ENCODE measurements around the gene DNASE2B. TPM values are rescaled to one million over a fixed set of nuclear protein-coding genes. Genes with fewer than 3 reads are reported as not detected.

The DNASE2B gene
- polyA plus RNA-seq, 3 donors, result not detected

DNA sequence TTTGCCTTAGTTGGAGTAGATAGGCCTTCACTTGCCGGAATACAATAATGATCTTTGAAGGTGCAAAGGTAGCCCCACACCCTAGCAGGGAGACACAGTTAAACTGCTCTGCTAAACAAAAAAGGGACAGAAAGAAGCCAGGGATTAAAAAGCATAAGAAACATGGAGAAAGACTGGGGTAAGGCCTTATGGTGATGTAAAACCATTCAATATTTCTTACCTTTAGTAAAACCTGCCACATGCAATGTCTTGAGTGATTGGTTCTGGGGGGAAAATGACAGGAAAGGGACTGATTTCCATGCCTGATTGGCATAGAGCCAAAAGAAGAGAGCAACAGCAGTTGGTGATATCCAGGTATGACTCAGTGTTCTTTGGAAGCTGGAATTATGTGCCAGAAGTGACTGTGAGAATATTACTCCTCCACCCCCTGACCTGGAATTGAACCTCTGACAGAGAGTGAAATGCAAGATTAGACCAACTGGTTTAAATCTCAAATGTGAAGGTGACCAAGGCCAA lies 8.1 kb downstream of the DNASE2B start:
- no peak overlapping the region for H2AFZ ChIP-seq (ENCODE audit: insufficient read depth, low read depth, low read length, poor library complexity, severe bottlenecking)

DNA sequence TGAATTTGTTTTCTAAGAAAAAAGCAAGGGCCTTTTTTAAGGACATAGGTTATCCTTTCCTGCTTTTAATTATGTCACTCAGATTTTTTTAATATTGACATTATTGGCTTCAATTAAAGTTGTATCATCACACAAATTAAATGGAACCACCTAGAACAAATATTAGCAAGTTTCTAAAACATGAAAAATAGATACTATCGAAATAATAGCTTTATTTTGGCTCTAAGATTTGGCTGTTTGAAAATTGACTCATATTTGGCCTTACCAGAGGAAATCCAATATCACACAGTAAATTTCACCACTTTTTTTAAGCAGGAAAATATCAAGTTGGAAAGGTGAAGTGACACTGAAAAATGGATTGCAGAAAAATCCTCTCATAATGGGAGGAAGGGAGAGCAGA lies 9.2 kb downstream of the DNASE2B start:
- no peaks in the 10 kb centered on the region for H3K79me2 ChIP-seq (ENCODE audit: insufficient read depth, low read length)
- no peak overlapping the region for H2AFZ ChIP-seq (ENCODE audit: insufficient read depth, low read depth, low read length, poor library complexity, severe bottlenecking)
- H4K20me1 ChIP-seq (ENCODE audit: insufficient read depth, low read length), result no peaks in the 10 kb centered on the region
- H3K27ac Mint-ChIP-seq, result no peak overlapping the region
- H3K4me1 Mint-ChIP-seq, result peaks cover 13% of the 10 kb centered on the region
- H3K4me1 ChIP-seq (ENCODE audit: control insufficient read depth in 1 of 2, insufficient read depth in 2 of 2, low read length in 2 of 2), result peaks cover 10 to 17% of the 10 kb centered on the region in 2 donors
- DNase-seq, result no peak
- H3K27ac ChIP-seq (ENCODE audit: low read depth in 1 of 2, low read length in 2 of 2), result no peak overlapping the region
- H3K4me3 ChIP-seq (replicated peaks in 1 of 3; ENCODE audit: low read depth in 2 of 3, low read length in 3 of 3), result no peak overlapping the region
- H3K9ac ChIP-seq (ENCODE audit: insufficient read depth, low read length, poor library complexity, severe bottlenecking), result no peak overlapping the region
- TF ChIP-seq, protein P1, sequence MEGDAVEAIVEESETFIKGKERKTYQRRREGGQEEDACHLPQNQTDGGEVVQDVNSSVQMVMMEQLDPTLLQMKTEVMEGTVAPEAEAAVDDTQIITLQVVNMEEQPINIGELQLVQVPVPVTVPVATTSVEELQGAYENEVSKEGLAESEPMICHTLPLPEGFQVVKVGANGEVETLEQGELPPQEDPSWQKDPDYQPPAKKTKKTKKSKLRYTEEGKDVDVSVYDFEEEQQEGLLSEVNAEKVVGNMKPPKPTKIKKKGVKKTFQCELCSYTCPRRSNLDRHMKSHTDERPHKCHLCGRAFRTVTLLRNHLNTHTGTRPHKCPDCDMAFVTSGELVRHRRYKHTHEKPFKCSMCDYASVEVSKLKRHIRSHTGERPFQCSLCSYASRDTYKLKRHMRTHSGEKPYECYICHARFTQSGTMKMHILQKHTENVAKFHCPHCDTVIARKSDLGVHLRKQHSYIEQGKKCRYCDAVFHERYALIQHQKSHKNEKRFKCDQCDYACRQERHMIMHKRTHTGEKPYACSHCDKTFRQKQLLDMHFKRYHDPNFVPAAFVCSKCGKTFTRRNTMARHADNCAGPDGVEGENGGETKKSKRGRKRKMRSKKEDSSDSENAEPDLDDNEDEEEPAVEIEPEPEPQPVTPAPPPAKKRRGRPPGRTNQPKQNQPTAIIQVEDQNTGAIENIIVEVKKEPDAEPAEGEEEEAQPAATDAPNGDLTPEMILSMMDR (IDR thresholded peaks at IDR 0.05), result no peak
- H3K4me2 ChIP-seq (replicated peaks; ENCODE audit: extremely low read depth, low read length, poor library complexity, severe bottlenecking), result no peak overlapping the region
- no CpG with 5 or more reads among the region's 1 CpG for WGBS (ENCODE audit: insufficient coverage)
- H3K27me3 Mint-ChIP-seq (ENCODE audit: low read depth in 3 of 3), result peaks cover 0 to 2% (median 0%) of the 10 kb centered on the region in 3 donors
- no peaks in the 10 kb centered on the region for H3K36me3 Mint-ChIP-seq
- intact Hi-C loops (cut with micrococcal nuclease), result no loop called here
- no peaks in the 10 kb centered on the region for H3K9me3 ChIP-seq (replicated peaks in 1 of 2; ENCODE audit: control insufficient read depth in 1 of 2, insufficient read depth in 1 of 2, low read length in 2 of 2)
- no peaks in the 10 kb centered on the region for H3K9me3 Mint-ChIP-seq
- H3K4me3 Mint-ChIP-seq, result no peak overlapping the region
- no peaks in the 10 kb centered on the region for H3K27me3 ChIP-seq (ENCODE audit: control insufficient read depth in 2 of 2, insufficient read depth in 2 of 2, low read length in 2 of 2)
- no peaks in the 10 kb centered on the region for H3K36me3 ChIP-seq (replicated peaks in 1 of 2; ENCODE audit: control insufficient read depth in 1 of 2, insufficient read depth in 2 of 2, low read length in 2 of 2)

More for the DNA sequence above, 8.1 kb downstream of the DNASE2B start:
- H3K4me2 ChIP-seq (replicated peaks; ENCODE audit: extremely low read depth, low read length, poor library complexity, severe bottlenecking), result no peak overlapping the region
- H3K36me3 Mint-ChIP-seq, result no peaks in the 10 kb centered on the region
- H3K4me3 Mint-ChIP-seq, result no peak overlapping the region
- no peaks in the 10 kb centered on the region for H4K20me1 ChIP-seq (ENCODE audit: insufficient read depth, low read length)
- intact Hi-C loops (cut with micrococcal nuclease), result no loop called here
- no peak for DNase-seq
- 100% methylated on average over 1 of the region's 1 CpG for WGBS (ENCODE audit: insufficient coverage)
- no peak overlapping the region for H3K27ac ChIP-seq (ENCODE audit: low read depth in 1 of 2, low read length in 2 of 2)
- TF ChIP-seq, protein P1 (IDR thresholded peaks at IDR 0.05), result no peak
- H3K79me2 ChIP-seq (ENCODE audit: insufficient read depth, low read length), result no peaks in the 10 kb centered on the region
- peaks cover 0 to 3% (median 0%) of the 10 kb centered on the region in 7 donors for H3K9me3 Mint-ChIP-seq
- H3K27ac Mint-ChIP-seq, result no peak overlapping the region
- H3K9ac ChIP-seq (ENCODE audit: insufficient read depth, low read length, poor library complexity, severe bottlenecking), result no peak overlapping the region
- H3K4me3 ChIP-seq (replicated peaks in 1 of 3; ENCODE audit: low read depth in 2 of 3, low read length in 3 of 3), result no peak overlapping the region
- peaks cover 0 to 2% (median 0%) of the 10 kb centered on the region in 3 donors for H3K27me3 Mint-ChIP-seq (ENCODE audit: low read depth in 3 of 3)
- H3K36me3 ChIP-seq (replicated peaks in 1 of 2; ENCODE audit: control insufficient read depth in 1 of 2, insufficient read depth in 2 of 2, low read length in 2 of 2), result no peaks in the 10 kb centered on the region
- H3K27me3 ChIP-seq (ENCODE audit: control insufficient read depth in 2 of 2, insufficient read depth in 2 of 2, low read length in 2 of 2), result no peaks in the 10 kb centered on the region
- peaks cover 10 to 17% of the 10 kb centered on the region in 2 donors for H3K4me1 ChIP-seq (ENCODE audit: control insufficient read depth in 1 of 2, insufficient read depth in 2 of 2, low read length in 2 of 2)
- no peaks in the 10 kb centered on the region for H3K9me3 ChIP-seq (replicated peaks in 1 of 2; ENCODE audit: control insufficient read depth in 1 of 2, insufficient read depth in 1 of 2, low read length in 2 of 2)
- H3K4me1 Mint-ChIP-seq, result peaks cover 13% of the 10 kb centered on the region
